GM19351 (cell line): ENCODE data around the gene CASTOR2.
"Not testable (repeated sequence)": the region's sequence is repeated elsewhere in the genome, so short reads cannot be mapped to it uniquely, and the experiment has no call there.

Experiments used
- ATAC-seq: cut with Tn5 transposase; IDR thresholded peaks from one replicate; pipeline ENCODE4 v1.9.1; 2021; ENCODE audit warnings: mild to moderate bottlenecking, moderate library complexity; ENCODE audit not compliant: unreplicated experiment

The CASTOR2 gene

DNA sequence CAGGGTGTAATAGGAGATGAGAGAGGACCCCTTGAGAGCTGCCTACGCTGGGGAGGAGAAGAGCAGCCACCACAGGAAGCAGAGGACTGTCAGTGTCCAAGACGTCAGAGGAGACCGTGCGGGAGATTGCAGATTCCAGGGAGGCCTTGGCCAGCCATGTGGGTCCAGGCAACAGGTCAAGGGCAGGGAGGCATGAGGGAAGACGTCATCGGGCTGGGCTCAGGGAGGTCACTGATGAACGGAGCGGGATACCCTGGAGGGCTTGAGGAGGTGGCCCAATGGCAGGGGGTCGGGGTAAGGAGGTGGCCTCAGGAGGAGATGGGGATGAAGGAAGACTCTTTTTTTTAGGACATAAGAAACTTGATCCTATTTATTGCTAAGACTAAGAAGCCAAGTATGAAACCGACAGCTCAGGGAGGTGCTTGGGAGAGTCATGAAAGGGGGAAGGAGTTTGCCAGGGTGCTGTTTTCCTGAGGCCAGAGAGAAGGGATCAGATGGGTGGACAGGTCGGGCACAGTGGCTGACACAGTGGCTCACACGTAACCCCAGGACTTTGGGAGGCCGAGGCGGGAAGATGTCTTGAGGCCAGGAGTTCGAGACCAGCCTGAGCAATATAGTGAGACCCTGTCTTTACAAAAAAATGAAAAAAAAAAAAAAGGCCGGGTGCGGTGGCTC lies 30.5 kb downstream of the CASTOR2 start:
- ATAC-seq: not testable (repeated sequence)

- ATAC-seq: not testable (repeated sequence)
Measured at GRCh38 chr7:74996361-74996760, 31.9 kb downstream of the CASTOR2 start.

GRCh38 chr7:74997811-74998210 lies 33.3 kb downstream of the CASTOR2 start:
- ATAC-seq: not testable (repeated sequence)

- ATAC-seq: not testable (repeated sequence)
Measured at GRCh38 chr7:75001356-75001755, 36.9 kb downstream of the CASTOR2 start.

DNA sequence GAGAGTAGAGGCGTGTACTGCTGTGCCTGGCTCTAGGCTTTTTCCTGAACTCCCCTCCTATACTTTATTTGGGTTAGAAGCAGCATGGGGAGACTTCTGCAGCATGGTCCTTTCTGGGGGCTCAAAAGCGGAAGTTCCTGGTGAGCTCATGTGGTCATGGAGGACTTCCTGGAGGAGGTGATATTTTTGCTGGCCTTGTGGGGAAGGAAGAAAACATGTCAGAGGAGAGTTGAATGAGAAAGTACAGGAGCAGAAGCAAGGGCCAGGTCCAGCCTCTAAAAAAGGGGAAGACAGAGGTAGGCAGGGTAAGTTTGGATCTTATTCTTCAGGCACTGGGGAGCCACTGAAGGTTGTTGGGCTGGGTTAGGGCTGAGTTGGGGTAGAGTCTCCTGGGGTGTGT lies 45.5 kb downstream of the CASTOR2 start:
- ATAC-seq: no peak

GRCh38 chr7:75017832-75018231 lies 53.3 kb downstream of the CASTOR2 start:
- ATAC-seq: no peak

- no peak for ATAC-seq
Measured at GRCh38 chr7:75018570-75019364, 54.3 kb downstream of the CASTOR2 start.

- no peak for ATAC-seq
Measured at GRCh38 chr7:75019800-75020199, 55.3 kb downstream of the CASTOR2 start.

- no peak for ATAC-seq
Measured at GRCh38 chr7:75024922-75025321, 60.4 kb downstream of the CASTOR2 start.

DNA sequence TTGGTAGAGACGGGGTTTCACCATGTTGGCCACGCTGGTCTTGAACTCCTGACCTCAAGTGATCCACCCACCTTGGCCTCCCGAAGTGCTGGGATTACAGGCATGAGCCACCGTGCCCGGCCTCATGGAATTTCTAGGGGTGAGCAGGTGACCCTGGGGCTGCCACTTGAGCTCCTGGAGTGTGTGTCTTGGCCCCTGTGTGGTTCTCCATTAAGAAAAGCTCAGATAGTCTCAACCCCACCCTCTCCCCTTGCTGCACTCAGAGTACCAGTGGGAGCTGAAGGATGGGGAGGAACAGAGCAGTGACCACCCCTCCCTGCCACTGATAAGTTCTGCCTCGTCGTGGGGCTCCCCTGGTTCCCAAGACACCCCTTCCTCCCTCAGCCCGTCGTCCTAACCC lies 63.8 kb downstream of the CASTOR2 start:
- ATAC-seq: no peak

- ATAC-seq: no peak
Measured at GRCh38 chr7:75033064-75033463, 68.6 kb downstream of the CASTOR2 start.

GRCh38 chr7:75033826-75034225 lies 69.3 kb downstream of the CASTOR2 start:
- ATAC-seq: no peak

DNA sequence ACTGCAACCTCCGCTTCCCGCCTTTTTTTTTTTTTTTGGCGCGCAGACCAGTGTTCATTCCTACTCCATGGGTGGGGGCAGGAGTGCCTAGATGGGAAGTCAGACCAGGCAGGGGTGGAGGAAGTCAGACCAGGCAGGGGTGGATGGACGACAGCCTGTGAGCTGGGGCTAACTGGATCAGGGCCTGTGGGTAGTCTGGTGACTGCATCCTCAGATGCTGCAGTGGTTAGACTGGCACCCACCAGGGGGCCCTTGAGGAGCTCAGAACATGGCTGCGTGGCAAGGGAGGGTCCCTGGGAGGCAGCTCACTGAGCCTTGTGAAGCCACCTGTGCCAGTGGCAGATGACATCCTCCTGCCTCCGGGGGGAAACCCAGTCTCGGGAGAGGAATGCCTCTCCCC lies 74.0 kb downstream of the CASTOR2 start:
- no peak for ATAC-seq

DNA sequence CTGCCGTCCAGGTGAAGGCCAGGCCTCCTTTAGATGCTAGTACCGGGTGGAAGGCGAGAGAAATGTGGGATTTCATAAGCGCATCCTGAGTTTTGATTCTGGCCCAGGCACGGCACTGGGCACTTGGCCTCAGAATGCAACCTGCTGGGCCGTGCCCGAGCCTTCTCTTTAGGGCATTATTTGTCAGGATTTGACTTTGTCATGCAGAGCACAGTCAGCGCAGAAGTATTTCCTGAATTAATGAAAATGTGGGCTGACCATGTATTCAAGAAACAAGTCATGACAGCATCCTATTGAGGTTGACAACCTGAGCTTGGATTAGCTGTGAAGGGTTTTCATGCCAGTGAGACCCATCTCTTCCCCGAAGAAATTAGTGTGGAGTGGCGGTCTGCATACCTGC lies 74.7 kb downstream of the CASTOR2 start:
- ATAC-seq: no peak

DNA sequence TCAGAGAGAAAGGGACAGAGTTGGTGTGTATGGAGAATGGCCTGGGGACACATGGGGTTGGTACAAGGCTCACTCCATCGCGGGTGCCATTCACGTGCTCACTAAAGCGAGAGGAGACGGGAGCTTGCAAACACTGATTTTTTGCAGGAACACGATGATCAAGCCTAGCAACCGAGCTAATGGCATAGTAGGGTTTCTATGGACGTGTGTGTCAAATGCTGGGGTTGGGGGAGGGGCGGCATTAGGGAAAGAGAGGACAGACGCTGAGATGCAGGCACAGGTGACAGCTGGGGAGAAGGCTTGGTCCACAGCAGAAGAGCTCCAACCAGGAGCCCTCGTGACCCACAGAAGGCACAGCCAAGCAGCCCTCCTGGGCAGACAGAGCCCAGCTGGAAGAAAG lies 75.2 kb downstream of the CASTOR2 start:
- ATAC-seq: no peak

DNA sequence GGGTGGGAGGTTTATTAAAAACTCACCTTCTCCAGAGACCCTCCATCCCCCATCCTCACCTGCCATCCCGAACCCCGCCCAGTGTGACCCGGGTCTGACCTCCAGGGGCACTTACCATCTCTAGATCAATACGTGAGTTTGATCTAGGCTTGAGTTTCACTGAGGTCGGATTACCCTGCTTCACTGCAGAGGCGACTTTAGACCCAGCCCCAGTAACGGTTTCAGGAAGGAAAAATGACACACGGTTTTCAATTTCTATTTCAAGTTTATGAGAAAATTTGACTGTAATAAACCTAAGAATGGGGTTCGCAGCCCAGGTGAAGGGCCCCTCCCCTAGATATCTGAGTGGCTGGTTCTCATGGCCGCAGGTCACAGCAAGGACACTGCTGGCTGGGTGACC lies 76.0 kb downstream of the CASTOR2 start:
- no peak for ATAC-seq

GRCh38 chr7:75042286-75042685 lies 77.8 kb downstream of the CASTOR2 start:
- ATAC-seq: no peak

GRCh38 chr7:75042831-75043703 lies 78.6 kb downstream of the CASTOR2 start:
- no peak for ATAC-seq

DNA sequence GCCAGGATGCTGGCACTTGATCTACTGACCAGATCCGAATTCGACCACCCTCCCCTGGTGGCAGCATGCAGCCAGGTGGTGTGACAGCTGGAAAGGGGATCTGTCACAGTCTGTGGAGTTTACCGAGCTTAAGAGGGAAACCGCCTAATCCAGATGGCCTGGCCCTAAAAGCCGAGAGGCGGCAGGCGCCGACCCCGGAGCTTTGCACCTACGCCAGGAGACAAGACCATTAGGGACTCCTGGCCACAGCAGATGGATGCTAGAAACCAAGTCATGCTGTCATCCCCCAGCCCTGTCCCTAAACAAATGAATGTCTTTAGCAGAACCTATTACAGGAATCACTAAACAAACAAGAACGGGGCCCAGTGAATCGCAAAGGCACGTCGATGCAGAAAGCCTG lies 81.4 kb downstream of the CASTOR2 start:
- ATAC-seq: no peak

DNA sequence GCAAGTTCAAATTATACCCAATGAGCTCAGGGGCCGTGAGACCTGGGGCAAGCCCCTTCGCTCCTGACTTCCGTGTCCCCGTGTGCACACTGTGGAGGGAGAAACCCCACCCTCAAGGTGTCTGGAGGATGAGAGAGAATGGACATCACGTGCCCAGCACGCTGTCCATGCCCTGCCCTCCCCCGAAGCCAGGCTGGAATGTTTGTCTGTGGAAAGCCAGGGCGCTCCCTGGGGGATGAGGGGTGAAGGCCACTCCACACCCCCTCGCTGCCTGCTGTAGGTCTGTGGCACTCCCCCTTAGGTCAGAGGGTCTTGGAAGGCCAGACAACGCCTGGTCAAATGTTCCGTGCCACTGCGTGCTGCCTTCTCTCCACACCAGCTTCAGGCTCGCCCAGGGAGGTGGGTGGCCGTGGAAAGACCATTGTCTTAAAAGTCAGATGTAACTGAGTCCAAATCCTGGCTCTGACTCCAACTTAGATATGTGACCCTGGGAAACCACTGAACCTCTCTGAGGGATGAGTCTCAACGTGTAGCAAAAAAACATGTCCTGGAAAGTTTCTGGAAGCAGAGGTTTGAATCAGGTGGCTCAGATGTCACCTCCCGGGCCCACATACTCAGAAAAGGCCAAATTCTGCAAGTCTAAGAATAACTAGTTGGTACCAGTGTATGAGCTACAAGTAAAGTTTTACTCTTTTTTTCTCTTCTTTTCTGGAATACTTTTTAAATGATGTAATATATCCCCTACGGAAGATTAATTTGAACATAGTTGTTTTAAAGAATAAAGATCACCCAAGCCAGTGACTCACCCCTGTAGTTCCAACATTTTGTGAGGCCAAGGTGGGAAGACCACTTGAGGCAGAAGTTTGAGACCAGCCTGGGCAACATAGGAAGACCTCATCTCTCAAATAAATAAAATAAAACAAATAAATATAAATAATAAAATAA lies 84.2 kb downstream of the CASTOR2 start:
- ATAC-seq: no peak
